Measurements from ENCODE around the gene MOV10L1.

DNA sequence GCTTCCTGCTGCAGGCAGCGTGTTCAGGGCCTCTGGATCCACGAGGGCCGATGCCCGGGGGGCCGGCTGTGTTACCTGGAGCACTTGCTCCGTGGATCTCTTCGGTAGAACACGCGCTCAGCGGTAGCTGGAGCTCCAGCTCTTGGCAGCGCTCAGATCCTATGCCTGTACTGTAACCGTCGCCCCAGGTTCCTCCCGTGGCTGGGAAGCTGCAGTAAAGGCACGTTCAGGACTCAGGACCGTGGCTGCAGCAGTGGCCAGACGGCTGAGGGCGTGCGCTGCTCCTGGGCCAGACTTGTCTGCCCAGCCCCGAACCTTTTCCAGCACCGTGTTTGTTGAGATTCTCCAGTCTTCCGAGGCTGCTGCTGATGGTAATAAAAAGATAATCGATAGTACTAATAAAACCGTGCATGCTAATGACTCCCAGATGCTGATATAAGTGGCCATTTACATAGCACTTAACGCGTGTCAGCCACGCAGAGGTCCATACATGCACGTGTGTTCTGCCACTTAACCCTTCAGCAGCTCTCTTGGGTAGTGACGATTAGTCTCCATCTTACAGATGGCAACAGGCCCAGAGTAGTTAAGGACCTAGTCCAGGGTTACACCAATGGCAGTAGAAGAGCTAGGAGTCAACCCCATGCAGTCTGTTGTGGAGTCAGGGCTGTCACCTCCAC is 1.4 kb downstream of the MOV10L1 start:
- TF ChIP-seq CTCF (IDR thresholded peaks at IDR 0.05): no peak
- TF ChIP-seq POLR2A (IDR thresholded peaks at IDR 0.05): no peak

Measured in lower leg skin (tissue), 3 donors.